Sigmoid colon (tissue), 4 donors: Measurements from ENCODE around the gene FGF22.

ENCODE experiments used
- POLR2A ChIP-seq, 2 donors: fragments of 450-650 bp; IDR thresholded peaks; one replicate each; pipeline ENCODE4 v1.6.1; 2016; ENCODE audit warnings: antibody characterized with exemption in 2 of 2, mild to moderate bottlenecking in 2 of 2, moderate library complexity in 2 of 2
- POLR2AphosphoS5 ChIP-seq, 4 donors: sonication (generic); formaldehyde crosslinking; IDR thresholded peaks; one replicate each; pipeline ENCODE4 v1.6.1; 2017; ENCODE audit warnings: antibody characterized with exemption in 4 of 4
- TF ChIP-seq, protein P1 (sequence below), 4 experiments: fragments of 450-650 bp in 3 of 4; fragments of 200-600 bp in 1 of 4; IDR thresholded peaks; one replicate each; pipeline ENCODE4 v1.5.1; 2016 to 2019; ENCODE audit warnings: antibody characterized with exemption in 4 of 4, mild to moderate bottlenecking in 3 of 4, moderate library complexity in 2 of 4

DNA sequence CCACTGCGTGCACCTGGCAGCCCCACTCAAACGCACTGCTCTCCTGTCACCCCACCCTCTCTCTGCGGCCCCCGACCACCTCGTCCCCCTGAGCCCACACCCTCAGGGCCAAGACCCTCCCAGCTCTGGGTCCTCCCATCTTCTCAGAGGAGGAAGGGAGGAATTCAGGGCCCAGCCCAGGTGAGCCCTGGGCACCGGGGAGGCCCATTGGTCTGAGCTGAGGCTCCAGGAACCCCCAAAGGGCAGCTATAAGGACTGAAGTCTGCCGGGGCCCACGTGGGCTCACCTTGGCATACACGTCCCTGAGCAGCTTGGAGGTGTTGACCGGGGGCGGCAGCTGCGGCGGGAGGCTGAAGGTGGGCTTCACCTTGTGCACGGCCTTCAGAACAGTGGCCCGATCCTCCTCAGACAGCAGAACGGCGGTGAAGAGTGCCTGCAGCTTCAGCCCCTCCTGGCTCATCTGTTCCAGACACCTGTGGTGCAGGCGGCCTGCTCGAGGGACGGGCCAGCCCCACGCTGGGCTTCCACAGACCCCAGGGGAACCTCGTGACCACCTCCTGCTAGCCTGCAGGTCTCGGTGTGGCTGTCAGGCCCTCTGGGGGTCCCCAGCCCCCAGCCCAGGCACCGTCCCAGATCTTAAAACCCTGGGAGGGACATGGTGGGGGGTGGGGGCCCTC, 15.1 kb upstream of the FGF22 start:
- TF ChIP-seq, protein P1, sequence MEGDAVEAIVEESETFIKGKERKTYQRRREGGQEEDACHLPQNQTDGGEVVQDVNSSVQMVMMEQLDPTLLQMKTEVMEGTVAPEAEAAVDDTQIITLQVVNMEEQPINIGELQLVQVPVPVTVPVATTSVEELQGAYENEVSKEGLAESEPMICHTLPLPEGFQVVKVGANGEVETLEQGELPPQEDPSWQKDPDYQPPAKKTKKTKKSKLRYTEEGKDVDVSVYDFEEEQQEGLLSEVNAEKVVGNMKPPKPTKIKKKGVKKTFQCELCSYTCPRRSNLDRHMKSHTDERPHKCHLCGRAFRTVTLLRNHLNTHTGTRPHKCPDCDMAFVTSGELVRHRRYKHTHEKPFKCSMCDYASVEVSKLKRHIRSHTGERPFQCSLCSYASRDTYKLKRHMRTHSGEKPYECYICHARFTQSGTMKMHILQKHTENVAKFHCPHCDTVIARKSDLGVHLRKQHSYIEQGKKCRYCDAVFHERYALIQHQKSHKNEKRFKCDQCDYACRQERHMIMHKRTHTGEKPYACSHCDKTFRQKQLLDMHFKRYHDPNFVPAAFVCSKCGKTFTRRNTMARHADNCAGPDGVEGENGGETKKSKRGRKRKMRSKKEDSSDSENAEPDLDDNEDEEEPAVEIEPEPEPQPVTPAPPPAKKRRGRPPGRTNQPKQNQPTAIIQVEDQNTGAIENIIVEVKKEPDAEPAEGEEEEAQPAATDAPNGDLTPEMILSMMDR (IDR thresholded peaks at IDR 0.05) = no peak
- TF ChIP-seq POLR2AphosphoS5 (IDR thresholded peaks at IDR 0.05) = no peak
- TF ChIP-seq POLR2A (IDR thresholded peaks at IDR 0.05) = no peak
